Effector memory CD8-positive, alpha-beta T cell (primary cell): ENCODE data around the gene PKD2L1.

ENCODE experiments used
- ATAC-seq: fragments of 150-1000 bp; cut with Tn5 transposase; replicated peaks from 2 replicates; pipeline ENCODE4 v1.10.0; 2021; ENCODE audit warnings: mild to moderate bottlenecking, moderate library complexity
- DNase-seq, 3 experiments: peaks; one replicate each; pipeline ENCODE4 v3.0.0; 2021
- H3K27ac Mint-ChIP-seq, 2 donors: one replicate each; pipeline ENCODE4 v1.8.0; 2022; ENCODE audit warnings: mild to moderate bottlenecking in 2 of 2, mixed read lengths in 2 of 2, moderate library complexity in 2 of 2
- H3K27me3 Mint-ChIP-seq, 2 donors: one replicate each; pipeline ENCODE4 v1.8.0; 2022; ENCODE audit warnings: mixed read lengths in 2 of 2
- H3K36me3 Mint-ChIP-seq: one replicate; pipeline ENCODE4 v1.8.0; 2022; ENCODE audit warnings: mild to moderate bottlenecking, moderate library complexity, mixed read lengths; ENCODE audit not compliant: insufficient read depth
- H3K4me1 Mint-ChIP-seq, 2 donors: one replicate each; pipeline ENCODE4 v1.8.0; 2022; ENCODE audit warnings: low read depth in 2 of 2, mixed read lengths in 2 of 2
- H3K4me3 Mint-ChIP-seq, 2 donors: one replicate each; pipeline ENCODE4 v1.8.0; 2022; ENCODE audit warnings: mild to moderate bottlenecking in 2 of 2, mixed read lengths in 2 of 2, moderate library complexity in 2 of 2
- H3K9me3 Mint-ChIP-seq, 2 donors: one replicate each; pipeline ENCODE4 v1.8.0; 2022; ENCODE audit warnings: mixed read lengths in 2 of 2

The PKD2L1 gene

DNA sequence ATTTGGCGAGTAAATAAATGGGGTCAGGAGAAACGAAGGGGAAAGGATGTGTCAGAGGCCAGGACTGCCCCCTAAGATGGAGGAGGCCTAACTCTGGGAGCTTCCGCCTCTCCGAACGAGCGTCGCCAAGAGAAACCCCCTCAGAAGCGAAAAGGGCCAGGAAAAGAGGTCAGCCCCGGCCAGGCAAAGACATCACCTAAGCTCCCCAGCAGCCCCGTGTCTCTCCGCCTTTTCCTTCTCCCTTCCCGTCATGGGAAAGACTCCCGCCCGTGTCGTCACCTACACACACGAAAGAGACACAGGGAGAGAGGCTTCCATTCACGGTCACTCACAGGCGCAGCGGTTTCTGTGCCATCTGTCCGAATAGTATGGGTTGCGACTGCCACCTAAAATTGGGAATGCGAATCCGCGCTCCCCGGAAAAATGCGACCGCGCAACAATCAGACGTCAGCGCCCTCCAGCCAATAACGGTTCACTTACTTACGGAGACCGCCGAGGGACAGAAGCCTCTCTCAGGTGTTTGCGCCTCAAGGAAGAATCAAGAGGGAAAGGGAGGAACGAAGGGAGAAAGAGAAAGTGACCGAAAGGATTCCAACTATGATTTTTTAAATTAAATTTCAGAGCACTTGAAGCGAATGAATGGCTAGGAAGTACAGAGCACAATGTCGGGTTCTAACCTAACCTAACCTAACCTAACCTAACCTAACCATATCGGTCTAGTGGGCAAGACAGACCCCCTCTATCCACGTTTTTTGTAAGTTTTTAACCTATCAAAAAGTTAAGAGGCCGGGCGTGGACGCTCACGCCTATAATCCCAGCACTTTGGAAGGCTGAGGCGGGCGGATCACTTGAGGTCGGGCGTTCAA is 62.6 kb downstream of the PKD2L1 start, which contains the start of gene CWF19L1:
CWF19L1 (minus strand) TSS at position 400 of the 866 bp plus-strand sequence; CDS start at position 355, 45 bp downstream.
- Mint-ChIP-seq H3K27me3 (no peaks in the 10 kb centered on the region), H3K4me3 (peak within 1 kb of the TSS; percentile 92 to 100), H3K4me1 (peaks cover 22 to 23% of the 10 kb centered on the region in 2 donors), H3K27ac (peak within 1 kb of the TSS; percentile 97 to 99), H3K36me3 (peaks cover 29% of the 10 kb centered on the region), H3K9me3 (no peaks in the 10 kb centered on the region)
- peak; percentile 88 for ATAC-seq
- DNase-seq: peak; percentile 57 to 62 (median 58)

DNA sequence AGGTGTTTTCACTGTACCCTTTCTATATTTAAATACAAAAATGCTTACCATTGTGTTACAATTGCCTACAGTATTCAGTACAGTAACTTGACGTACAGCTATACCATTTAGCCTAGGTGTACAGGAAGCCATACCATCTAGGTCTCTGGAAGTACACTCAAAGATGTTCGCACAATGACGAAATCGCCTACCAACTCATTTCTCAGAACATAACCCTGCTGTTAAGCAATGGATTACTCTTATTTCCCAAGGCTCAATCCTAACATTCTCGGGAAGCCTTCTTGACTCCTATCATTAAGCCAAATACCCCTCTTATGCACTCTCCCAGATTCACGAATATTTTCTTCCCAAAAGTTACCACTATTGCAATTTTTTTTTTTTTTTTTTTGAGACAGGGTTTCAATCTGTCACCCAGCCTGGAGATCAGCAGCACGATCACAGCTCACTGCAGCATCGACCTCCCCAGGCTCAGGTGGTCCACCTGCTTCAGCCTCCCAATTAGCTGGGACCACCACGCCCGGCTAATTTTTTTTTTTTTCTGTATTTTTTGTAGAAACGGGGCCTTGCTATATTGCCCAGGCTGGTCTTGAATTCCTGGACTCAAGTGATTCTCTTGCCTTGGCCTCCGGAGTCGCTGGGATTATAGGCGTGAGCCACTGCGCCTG is 64.1 kb downstream of the PKD2L1 start:
- Mint-ChIP-seq H3K4me3 (peak overlapping the region; percentile 65 to 100), H3K27ac (peak overlapping the region; percentile 71 to 76), H3K27me3 (no peaks in the 10 kb centered on the region), H3K9me3 (no peaks in the 10 kb centered on the region), H3K4me1 (peaks cover 28 to 32% of the 10 kb centered on the region in 2 donors), H3K36me3 (peaks cover 35% of the 10 kb centered on the region)
- DNase-seq: no peak
- ATAC-seq: no peak

DNA sequence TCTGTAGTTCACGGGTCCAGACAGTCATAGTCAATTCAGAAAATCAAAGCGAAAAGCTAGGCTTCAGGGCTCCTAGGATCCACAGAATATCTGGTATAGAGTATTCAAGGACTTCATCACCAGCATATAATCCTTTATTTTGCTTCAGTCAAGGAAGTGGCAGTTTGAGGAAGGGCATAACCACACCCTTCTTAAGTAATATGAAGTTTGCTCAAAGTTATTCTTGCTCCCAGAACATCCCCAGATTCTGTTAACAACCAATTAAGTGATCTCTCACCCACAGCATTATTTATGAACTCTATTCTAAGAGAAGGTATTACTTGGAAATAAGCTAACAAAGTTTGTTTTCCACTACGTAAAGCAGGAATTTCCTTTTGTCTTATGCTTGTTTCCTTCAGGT is 75.8 kb downstream of the PKD2L1 start:
- ATAC-seq (no peak), DNase-seq (no peak)
- H3K4me1 Mint-ChIP-seq: peaks cover 4 to 6% of the 10 kb centered on the region in 2 donors
- H3K36me3 Mint-ChIP-seq: peaks cover 93% of the 10 kb centered on the region
- H3K9me3 Mint-ChIP-seq: no peaks in the 10 kb centered on the region
- no peak overlapping the region for H3K27ac Mint-ChIP-seq
- H3K27me3 Mint-ChIP-seq: no peaks in the 10 kb centered on the region
- H3K4me3 Mint-ChIP-seq: no peak overlapping the region

- ATAC-seq: no peak
- H3K36me3 Mint-ChIP-seq: peaks cover 90% of the 10 kb centered on the region
Observed at GRCh38 chr10:100253041-100253440, 77.0 kb downstream of the PKD2L1 start.

DNA sequence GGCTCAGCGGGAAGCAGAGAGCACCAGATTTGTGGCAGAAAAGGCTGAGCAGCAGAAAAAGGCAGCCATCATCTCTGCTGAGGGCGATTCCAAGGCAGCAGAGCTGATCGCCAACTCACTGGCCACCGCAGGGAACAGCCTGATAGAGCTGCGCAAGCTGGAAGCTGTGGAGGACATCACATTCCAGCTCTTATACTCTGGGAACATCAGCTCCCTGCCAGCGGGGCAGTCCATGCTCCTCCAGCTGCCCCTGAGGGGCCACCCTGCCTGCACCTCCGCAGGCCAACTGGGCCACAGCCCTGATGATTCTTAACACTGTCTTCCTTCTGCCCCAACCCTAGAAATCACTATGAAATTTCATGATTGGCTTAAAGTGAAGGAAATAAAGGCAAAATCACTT is 81.2 kb downstream of the PKD2L1 start:
- H3K27ac Mint-ChIP-seq: peak overlapping the region in 1 of 2 donors; percentile 35

More at GRCh38 chr10:100253041-100253440, 77.0 kb downstream of the PKD2L1 start:
- H3K4me3 Mint-ChIP-seq: no peak overlapping the region
- no peaks in the 10 kb centered on the region for H3K27me3 Mint-ChIP-seq
- peaks cover 0 to 4% of the 10 kb centered on the region in 2 donors for H3K4me1 Mint-ChIP-seq
- no peak overlapping the region for H3K27ac Mint-ChIP-seq
- no peaks in the 10 kb centered on the region for H3K9me3 Mint-ChIP-seq
- DNase-seq: no peak

DNA sequence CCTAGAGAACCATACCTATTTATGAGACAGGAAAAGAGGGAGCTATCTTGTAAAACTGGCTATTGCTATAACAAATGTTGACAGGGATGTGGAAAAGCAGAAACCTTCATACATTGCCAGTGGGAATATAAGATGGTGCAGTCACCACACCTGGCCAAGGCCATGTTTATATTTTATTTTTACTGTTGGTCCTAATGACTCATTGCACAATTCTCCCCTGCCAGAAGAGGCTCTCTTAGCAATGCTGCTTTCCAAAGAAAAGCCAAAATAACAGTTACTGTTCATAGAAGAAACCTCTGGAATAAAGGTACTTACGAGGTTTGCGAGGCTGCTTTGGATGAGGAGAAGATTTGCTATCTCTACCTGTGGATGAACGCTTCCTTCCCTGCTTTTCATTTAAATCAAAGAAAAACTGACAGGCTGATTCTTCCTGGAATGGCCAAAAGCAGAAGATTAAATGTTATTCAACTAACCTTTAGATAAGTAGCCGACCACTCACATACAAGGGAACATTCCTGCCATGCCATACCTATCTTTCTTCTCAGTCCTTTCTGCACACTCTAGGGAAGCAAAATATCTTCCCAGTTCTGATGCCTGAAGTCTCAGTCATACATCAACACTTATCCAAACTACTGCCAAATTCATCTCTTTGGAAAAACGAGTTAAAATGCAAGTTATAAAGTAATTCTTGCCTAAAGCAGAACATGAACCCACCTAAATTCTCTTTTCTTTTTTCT is 84.4 kb downstream of the PKD2L1 start:
- DNase-seq: no peak
- H3K27me3 Mint-ChIP-seq: no peaks in the 10 kb centered on the region
- H3K9me3 Mint-ChIP-seq: no peaks in the 10 kb centered on the region
- H3K4me1 Mint-ChIP-seq: no peaks in the 10 kb centered on the region
- peaks cover 79% of the 10 kb centered on the region for H3K36me3 Mint-ChIP-seq
- H3K4me3 Mint-ChIP-seq: no peak overlapping the region
- no peak overlapping the region for H3K27ac Mint-ChIP-seq
- no peak for ATAC-seq

More for the DNA sequence above, 81.2 kb downstream of the PKD2L1 start:
- ATAC-seq (no peak), DNase-seq (no peak)
- no peak overlapping the region for H3K4me3 Mint-ChIP-seq
- H3K27me3 Mint-ChIP-seq: no peaks in the 10 kb centered on the region
- peaks cover 90% of the 10 kb centered on the region for H3K36me3 Mint-ChIP-seq
- H3K4me1 Mint-ChIP-seq: no peaks in the 10 kb centered on the region
- H3K9me3 Mint-ChIP-seq: no peaks in the 10 kb centered on the region

DNA sequence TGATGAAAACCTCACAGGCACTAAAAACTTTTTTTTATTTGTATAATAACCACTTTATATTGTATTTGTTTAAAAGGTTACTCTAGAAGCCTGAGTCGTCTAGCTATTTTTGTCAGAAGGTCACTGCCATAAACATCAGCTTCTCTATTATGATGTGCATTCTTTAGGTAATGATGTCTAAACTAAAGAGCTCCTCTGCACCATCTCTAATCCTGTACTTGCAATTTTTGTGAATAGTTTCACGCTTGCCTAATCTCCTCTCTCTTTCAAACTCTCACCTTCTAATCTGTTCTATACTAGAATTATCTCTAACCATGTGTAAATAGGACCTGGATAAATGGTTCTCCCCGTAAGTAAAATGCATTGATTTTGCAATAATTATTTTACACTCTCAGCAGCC is 90.2 kb downstream of the PKD2L1 start:
- ATAC-seq (no peak), DNase-seq (no peak)
- Mint-ChIP-seq H3K27me3 (no peaks in the 10 kb centered on the region), H3K4me3 (no peak overlapping the region), H3K27ac (no peak overlapping the region), H3K36me3 (peaks cover 83% of the 10 kb centered on the region), H3K9me3 (no peaks in the 10 kb centered on the region), H3K4me1 (no peaks in the 10 kb centered on the region)

- peaks cover 73% of the 10 kb centered on the region for H3K36me3 Mint-ChIP-seq
- no peaks in the 10 kb centered on the region for H3K27me3 Mint-ChIP-seq
- H3K4me3 Mint-ChIP-seq: no peak overlapping the region
- H3K27ac Mint-ChIP-seq: no peak overlapping the region
- DNase-seq: no peak
- ATAC-seq: no peak
- no peaks in the 10 kb centered on the region for H3K4me1 Mint-ChIP-seq
- H3K9me3 Mint-ChIP-seq: no peaks in the 10 kb centered on the region
Observed at GRCh38 chr10:100238429-100238828, 91.6 kb downstream of the PKD2L1 start.
